ENCODE measurements around the gene PACRG.

Gene PACRG

DNA sequence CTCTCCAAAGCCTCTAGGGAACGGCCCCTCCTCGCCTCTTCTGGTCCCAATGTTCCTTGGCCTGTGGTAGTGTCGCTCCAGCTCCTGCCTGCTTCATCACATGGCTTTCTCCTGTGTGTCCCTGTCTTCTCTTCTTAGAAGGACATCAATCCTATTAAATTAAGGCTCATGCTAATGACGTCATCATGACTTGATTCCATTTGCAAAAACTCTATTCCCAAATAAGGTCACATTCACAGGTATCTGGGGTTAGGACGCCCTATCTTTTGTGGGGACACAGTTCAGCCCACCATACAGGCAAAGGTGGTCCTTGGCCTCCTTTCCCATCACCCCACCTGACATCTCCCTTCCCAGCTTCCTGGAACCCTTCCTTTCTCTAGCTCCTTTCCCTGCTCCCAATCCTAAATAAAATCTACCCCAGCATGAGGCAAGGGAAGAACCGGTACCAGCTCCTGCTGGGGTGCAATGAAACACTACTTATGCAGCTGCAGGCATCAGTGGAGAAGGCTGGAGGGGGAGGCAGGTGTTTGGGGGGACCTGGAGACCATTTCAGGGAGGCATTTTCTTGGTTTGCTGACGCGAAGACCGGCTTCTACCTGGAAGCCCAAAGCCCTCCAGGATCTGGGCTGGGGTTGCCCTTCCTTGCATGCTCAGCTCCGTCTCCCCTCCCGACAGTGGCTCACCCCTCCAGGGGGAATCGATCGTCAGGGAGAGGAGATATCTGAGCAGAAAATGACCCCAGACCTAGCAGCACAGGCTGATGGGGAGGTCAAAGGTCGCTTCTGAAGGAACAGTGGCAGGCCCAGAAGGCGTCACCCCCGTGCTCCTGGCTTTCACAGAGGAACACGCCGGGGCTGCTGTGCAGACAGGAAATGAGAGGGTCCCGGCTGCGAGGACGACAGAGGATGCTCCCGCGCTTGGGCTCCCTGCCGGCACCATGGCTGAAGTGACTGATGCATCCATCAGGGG, 615.1 kb downstream of the PACRG start:
- DNase-seq: no peak

DNA sequence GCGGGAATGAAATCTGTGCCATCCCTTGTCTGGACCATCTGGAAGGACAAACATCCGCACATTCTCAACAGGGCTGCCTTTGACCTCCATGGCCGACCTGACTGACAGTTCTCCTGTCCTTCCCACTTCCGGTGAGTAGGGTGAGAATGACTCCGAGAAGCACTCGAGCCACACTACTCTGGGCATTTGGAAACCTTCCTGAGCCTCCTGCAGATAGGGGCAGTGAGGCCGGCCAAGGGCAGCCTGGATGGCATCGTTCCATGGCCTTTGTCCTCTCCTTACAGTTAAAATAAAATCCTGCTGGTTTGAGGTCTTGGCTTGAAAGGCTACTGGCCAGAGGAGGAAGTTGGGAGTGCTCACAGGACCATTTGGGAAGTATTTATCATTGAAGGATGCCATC, 615.8 kb downstream of the PACRG start:
- no peak for DNase-seq

DNA sequence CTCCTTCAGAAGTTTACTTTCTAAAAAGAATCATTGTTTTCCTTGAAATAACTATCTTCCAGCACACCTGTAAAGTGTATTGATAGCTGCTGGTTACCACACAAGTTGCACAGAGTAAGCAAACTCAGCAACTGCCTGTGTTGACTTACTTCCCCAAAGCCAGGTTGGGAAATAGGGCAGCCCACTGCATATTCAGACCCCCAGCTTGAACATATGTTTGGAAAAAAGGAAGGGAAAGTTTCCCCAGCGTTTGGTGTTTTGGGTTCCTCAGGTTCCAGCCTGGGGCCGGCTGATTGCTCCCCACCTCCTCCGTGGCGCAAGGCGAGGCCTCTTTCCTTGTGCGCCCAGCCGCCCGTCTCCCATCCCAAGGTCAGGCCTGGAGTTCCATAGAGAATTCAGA, 616.6 kb downstream of the PACRG start:
- no peak for DNase-seq

GRCh38 chr6:163345931-163346330, 618.2 kb downstream of the PACRG start:
- DNase-seq: no peak

GRCh38 chr6:163346497-163346961, 618.8 kb downstream of the PACRG start:
- DNase-seq: no peak

- DNase-seq: peak; percentile 22
Measured at GRCh38 chr6:163347021-163347446, 619.3 kb downstream of the PACRG start.

DNA sequence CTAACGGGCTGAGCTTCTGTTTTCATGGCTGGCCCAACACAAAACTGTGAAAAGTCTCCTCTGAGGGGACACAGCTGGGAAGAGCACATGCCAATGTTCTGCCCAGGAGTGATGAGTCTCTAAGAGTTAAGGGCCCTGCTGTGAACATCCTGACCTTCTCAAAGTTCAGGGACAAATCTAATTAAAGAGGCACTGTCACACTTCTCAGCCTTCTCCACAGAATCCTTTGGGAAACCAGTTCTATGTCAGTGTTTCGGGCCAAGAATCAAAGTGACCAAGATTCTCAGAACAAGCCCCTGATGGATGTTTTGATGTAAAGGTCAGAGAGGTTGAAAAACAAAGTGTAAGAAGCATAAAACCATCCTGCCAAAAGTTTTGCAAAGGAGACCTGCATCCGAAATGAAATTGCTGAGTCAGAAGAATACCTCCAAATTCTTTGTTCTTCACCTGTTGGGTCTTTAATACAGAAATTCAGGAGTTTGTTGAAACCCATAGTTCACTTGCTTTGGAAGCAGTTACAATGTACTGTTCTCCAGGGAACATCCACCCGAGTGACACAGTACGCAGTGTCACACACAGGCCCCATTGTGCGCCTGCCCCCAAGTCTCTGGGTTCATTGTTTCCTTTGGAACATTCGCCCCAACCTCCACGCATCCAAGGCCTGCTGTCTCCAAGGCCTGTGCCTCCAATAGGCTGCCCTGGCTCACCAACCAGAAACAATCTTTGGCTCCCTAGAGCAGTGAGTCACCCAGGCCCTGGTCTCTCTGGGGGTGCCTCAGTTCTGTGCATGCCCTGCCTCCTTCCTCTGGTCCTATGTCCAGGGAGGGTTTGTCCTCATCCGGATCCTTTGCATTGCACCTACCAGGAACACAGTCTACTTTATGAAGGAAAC, 621.3 kb downstream of the PACRG start:
- DNase-seq: no peak

DNA sequence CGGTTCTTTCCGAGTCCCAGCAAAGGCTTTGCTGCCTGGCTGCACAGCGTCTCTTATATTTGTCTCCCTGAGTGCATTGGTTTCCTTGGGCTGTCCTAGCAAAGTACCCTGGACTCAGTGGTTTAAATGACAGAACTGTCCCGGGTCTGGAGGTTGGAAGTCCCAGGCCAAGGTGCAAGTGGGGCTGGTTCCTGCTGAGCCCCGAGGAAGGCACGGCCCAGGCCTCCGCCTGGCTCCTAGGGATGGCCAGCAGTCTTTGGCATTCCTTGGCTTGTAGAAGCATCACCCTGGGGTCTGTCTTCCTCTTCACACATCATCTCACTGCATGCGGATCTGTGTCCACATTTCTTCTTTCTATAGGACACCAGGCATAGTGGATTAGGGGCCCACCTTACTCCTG, 621.9 kb downstream of the PACRG start:
- no peak for DNase-seq

GRCh38 chr6:163351013-163351412, 623.2 kb downstream of the PACRG start:
- no peak for DNase-seq

DNA sequence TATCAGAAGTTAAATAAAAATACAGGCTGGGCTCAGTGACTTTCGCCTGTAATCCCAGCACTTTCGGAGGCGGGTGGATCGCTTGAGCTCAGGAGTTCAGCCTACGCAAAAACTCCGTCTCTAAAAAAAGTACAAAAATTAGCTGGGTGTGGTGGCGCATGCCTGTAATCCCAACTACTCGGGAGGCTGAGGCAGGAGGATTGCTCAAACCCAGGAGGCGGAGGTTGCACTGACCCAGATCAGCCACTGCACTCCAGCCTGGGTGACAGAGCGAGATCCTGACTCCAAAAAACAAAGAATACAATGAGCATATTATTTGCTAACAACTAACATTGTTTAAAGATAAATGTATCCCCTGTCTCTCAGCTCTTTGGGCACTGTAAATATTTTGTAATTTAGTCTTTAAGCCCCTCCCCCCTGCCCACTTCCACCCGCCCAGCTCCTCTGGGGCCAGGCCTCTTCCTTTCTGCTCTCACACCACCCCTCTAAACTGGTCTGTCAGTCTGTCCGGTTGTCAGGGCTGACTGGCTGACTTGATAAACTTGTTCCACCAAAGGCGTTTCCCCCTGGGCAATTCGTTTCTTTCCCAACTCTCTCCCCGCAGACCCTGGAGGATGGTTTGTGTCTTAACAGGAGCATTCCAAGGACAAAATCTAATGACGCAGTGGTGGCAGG, 624.4 kb downstream of the PACRG start:
- DNase-seq: no peak

GRCh38 chr6:163352966-163353365, 625.2 kb downstream of the PACRG start:
- DNase-seq: no peak

GRCh38 chr6:163354085-163354484, 626.3 kb downstream of the PACRG start:
- DNase-seq: peak; percentile 21

DNA sequence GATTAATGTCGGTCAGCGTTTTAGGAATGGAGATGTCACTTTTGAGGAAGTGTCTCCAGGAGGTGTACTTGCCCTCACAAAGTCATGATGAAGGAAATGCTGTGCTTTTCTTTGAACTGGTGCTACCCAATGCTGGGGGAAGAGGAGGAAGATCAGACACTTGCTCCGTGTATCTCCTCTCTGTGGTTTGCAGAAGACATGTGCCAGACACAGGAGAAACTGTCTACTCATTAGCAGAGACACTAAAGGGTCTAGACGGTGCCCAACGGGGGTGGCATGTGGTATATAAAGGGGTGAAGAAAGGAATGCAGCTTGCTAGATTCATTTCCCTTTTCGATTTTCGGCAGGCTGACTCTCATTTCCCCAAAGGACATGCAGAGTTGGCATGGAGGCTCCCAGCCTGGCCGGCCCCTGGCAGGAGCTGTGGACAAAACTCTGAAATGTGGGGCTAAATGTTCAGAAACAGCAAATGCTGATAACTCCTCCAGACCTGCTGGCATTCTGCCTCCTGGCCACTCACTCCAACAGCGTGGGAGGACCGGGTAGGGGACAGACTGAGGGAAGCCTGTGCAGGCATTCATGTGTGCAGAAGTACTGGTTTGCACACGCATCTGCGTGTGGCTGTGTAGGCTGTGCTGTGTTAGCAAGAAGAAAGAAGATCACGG, 627.1 kb downstream of the PACRG start:
- peak; percentile 21 for DNase-seq

GRCh38 chr6:163355426-163355991, 627.7 kb downstream of the PACRG start:
- peak; percentile 79 for DNase-seq

GRCh38 chr6:163356324-163356723, 628.5 kb downstream of the PACRG start:
- DNase-seq: peak; percentile 83

DNA sequence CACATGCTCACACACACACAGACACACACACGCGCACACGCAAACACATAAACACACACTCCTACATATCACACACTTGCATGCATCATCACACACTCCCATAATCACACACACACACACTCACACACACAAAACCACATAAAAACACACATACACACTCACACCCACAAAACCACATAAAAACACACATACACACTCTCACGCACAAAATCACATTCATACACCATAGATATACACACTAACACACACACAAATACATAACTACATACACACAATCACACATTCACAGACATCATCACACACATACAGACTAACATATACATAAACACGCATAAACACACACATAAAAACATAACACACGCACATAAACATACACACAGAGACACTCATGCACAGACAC, 629.0 kb downstream of the PACRG start:
- no peak for DNase-seq

- DNase-seq: no peak
Measured at GRCh38 chr6:163364641-163365040, 636.9 kb downstream of the PACRG start.

All from fibroblast of skin of right quadriceps (primary cell).